Measurements from ENCODE around the gene PCSK2. TPM values are rescaled to one million over a fixed set of nuclear protein-coding genes. Genes with fewer than 3 reads are reported as not detected.

The PCSK2 gene
- total and polyA plus RNA-seq, 2 donors (not counting 3 experiments of a cell fraction or from before 2014, with no cell fraction given): not detected

DNA sequence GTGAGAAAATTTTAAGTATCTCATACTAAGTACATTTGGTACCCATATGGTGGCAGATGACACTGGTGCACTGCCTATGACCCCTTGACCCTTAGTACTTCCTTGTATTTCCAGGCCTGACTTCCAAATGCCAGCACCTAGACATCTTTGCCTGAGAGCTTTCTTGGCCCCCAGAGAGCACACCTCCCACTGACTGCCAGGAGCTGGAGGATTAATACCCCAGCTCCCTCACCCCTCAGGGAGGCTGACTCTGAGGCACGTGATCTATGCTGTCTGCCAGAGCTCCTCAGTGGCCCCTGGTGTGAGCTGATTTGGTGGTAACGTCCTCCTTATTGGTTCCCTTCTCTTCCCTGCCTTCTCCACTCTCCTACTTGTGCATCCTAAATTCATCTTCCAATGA lies 266.3 kb downstream of the PCSK2 start:
- intact Hi-C loops (cut with micrococcal nuclease) (no loop called here), dilution Hi-C loops (cut with MboI; ENCODE audit: extremely low pct_ligation_motif_present, low sequenced_read_pairs) (no loop called here)
- CTCF ChIA-PET: no interaction called here
- H3K4me1 ChIP-seq (ENCODE audit: control insufficient read depth, extremely low read depth, insufficient read depth, low read length): no peaks in the 10 kb centered on the region
- no peak for TF ChIP-seq POLR2AphosphoS5 (IDR thresholded peaks at IDR 0.05; ENCODE audit: insufficient read depth, low read depth, low read length)
- no peak for TF ChIP-seq JUN (IDR thresholded peaks at IDR 0.05; ENCODE audit: borderline replicate concordance, insufficient read depth, insufficient read length, low read depth)
- TF ChIP-seq EZH2 (IDR thresholded peaks at IDR 0.05; ENCODE audit: borderline replicate concordance, low read depth, low read length, severe bottlenecking): no peak
- TF ChIP-seq, protein P1, sequence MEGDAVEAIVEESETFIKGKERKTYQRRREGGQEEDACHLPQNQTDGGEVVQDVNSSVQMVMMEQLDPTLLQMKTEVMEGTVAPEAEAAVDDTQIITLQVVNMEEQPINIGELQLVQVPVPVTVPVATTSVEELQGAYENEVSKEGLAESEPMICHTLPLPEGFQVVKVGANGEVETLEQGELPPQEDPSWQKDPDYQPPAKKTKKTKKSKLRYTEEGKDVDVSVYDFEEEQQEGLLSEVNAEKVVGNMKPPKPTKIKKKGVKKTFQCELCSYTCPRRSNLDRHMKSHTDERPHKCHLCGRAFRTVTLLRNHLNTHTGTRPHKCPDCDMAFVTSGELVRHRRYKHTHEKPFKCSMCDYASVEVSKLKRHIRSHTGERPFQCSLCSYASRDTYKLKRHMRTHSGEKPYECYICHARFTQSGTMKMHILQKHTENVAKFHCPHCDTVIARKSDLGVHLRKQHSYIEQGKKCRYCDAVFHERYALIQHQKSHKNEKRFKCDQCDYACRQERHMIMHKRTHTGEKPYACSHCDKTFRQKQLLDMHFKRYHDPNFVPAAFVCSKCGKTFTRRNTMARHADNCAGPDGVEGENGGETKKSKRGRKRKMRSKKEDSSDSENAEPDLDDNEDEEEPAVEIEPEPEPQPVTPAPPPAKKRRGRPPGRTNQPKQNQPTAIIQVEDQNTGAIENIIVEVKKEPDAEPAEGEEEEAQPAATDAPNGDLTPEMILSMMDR (IDR thresholded peaks at IDR 0.05; ENCODE audit: extremely low read depth in 1 of 2, insufficient read depth in 1 of 2, low read depth in 1 of 2, low read length in 2 of 2): no peak
- TF ChIP-seq MYC (IDR thresholded peaks at IDR 0.05; ENCODE audit: low read depth, low read length): no peak
- TF ChIP-seq POLR2A (IDR thresholded peaks at IDR 0.05; ENCODE audit: low read depth, low read length): no peak
- TF ChIP-seq FOS (IDR thresholded peaks at IDR 0.05; ENCODE audit: borderline replicate concordance, insufficient read depth, low read length): no peak
- TF ChIP-seq, protein P2, sequence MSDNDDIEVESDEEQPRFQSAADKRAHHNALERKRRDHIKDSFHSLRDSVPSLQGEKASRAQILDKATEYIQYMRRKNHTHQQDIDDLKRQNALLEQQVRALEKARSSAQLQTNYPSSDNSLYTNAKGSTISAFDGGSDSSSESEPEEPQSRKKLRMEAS (IDR thresholded peaks at IDR 0.05; ENCODE audit: insufficient read depth, insufficient read length): no peak
- no peak for TF ChIP-seq GATA2 (IDR thresholded peaks at IDR 0.05; ENCODE audit: insufficient read depth, insufficient read length, low read depth, low read length)
- no peak overlapping the region for H3K4me3 ChIP-seq (replicated peaks in 1 of 3; ENCODE audit: insufficient read depth in 1 of 3, low read depth in 1 of 3, low read length in 3 of 3)
- no peaks in the 10 kb centered on the region for H3K9me1 ChIP-seq (replicated peaks; ENCODE audit: control insufficient read depth, extremely low read depth, insufficient read depth, low read length)
- DNase-seq (ENCODE audit: low read depth, low spot score) (no peak), FAIRE-seq (no peak)
- H3K27ac ChIP-seq (ENCODE audit: insufficient read depth, low read depth, low read length): no peak overlapping the region
- no peaks in the 10 kb centered on the region for H3K79me2 ChIP-seq (ENCODE audit: control insufficient read depth, insufficient read depth, low read length)
- POLR2A ChIA-PET: no interaction called here
- no peak overlapping the region for H3K9ac ChIP-seq (replicated peaks; ENCODE audit: extremely low read depth, insufficient read depth, low read length)
- H3K9me3 ChIP-seq (replicated peaks; ENCODE audit: control insufficient read depth, insufficient read depth, low read length): no peaks in the 10 kb centered on the region
- no peak overlapping the region for H3K4me2 ChIP-seq (ENCODE audit: insufficient read depth, low read length)
- no TSS peak for BruUV-seq (replicated peaks)
- H2AFZ ChIP-seq (ENCODE audit: low read depth, low read length): no peak overlapping the region
- H4K20me1 ChIP-seq (replicated peaks; ENCODE audit: control insufficient read depth, extremely low read depth, insufficient read depth, low read length): no peaks in the 10 kb centered on the region
- no peaks in the 10 kb centered on the region for H3K27me3 ChIP-seq (ENCODE audit: control insufficient read depth in 2 of 2, insufficient read depth in 2 of 2, low read length in 2 of 2)
- H3K36me3 ChIP-seq (ENCODE audit: control insufficient read depth in 2 of 2, extremely low read depth in 1 of 2, insufficient read depth in 2 of 2, low read length in 2 of 2): no peaks in the 10 kb centered on the region

Data from endothelial cell of umbilical vein (primary cell).